H1 (cell line): ENCODE results near the gene TBC1D7. TPM values are rescaled to one million over a fixed set of nuclear protein-coding genes. Genes with fewer than 3 reads are reported as not detected.

Experiments used
- CTCF ChIA-PET: fragments of 300-600 bp; sonication (Branson Sonifier 250); formaldehyde crosslinking; loops from one replicate; lab custom pipeline; 2021; ENCODE audit not compliant: partially characterized antibody; lab: Charles Lee
- POLR2A ChIA-PET: fragments of 300-600 bp; sonication (Branson Sonifier 250); formaldehyde crosslinking; loops from one replicate; lab custom pipeline; 2021; ENCODE audit warnings: inconsistent platforms; ENCODE audit not compliant: partially characterized antibody; lab: Charles Lee
- DNase-seq, 2 experiments: peaks; one replicate each; pipeline versions ENCODE4 v3.0.0 to v3.0.0-alpha.2; 2010 to 2022; ENCODE audit warnings: low spot score in 2 of 2, low read depth in 1 of 2, mixed read lengths in 1 of 2
- FAIRE-seq: peaks from 2 replicates; lab custom pipeline; 2011; peaks lifted over from hg19 to GRCh38; lab: Jason Lieb, UNC
- H2AFZ ChIP-seq: 2 replicates; pipeline ENCODE4 v1.8.1; 2012; ENCODE audit warnings: low read length, inconsistent platforms
- H2AK5ac ChIP-seq: 2 replicates; pipeline ENCODE4 v1.6.1; 2013; ENCODE audit warnings: low read depth, low read length
- H2BK120ac ChIP-seq: replicated peaks from 2 replicates; pipeline ENCODE3; 2013; ENCODE audit warnings: low read depth, low read length, inconsistent platforms
- H2BK12ac ChIP-seq: 2 replicates; pipeline ENCODE4 v1.6.1; 2013; ENCODE audit warnings: low read depth, low read length
- H2BK15ac ChIP-seq: 2 replicates; pipeline ENCODE4 v1.6.1; 2013; ENCODE audit warnings: low read length
- H2BK20ac ChIP-seq: 2 replicates; pipeline ENCODE4 v1.6.1; 2013; ENCODE audit warnings: low read length
- H2BK5ac ChIP-seq: 2 replicates; pipeline ENCODE4 v1.6.1; 2013; ENCODE audit warnings: low read depth, low read length
- H3K14ac ChIP-seq: 2 replicates; pipeline ENCODE4 v1.6.1; 2013; ENCODE audit warnings: inconsistent platforms; ENCODE audit not compliant: insufficient read length
- H3K18ac ChIP-seq: 2 replicates; pipeline ENCODE4 v1.6.1; 2013; ENCODE audit warnings: low read length; ENCODE audit errors: extremely low read depth
- H3K23ac ChIP-seq: 2 replicates; pipeline ENCODE4 v1.6.1; 2013; ENCODE audit warnings: inconsistent platforms; ENCODE audit not compliant: insufficient read length
- H3K23me2 ChIP-seq: 2 replicates; pipeline ENCODE4 v1.6.1; 2013; ENCODE audit warnings: low read depth, low read length
- H3K27ac ChIP-seq: 2 replicates; pipeline ENCODE4 v1.6.1; 2011; ENCODE audit warnings: low read depth, low read length, inconsistent platforms
- H3K27me3 ChIP-seq, 4 experiments: replicated peaks in 1 of 4; 1 replicate in 1 of 4; 2 replicates in 3 of 4; pipeline versions ENCODE4 v1.6.1 to v1.8.1; 2011 to 2013; ENCODE audit warnings: low read length in 3 of 4, mild to moderate bottlenecking in 3 of 4, inconsistent platforms in 2 of 4, mixed read lengths in 2 of 4, moderate library complexity in 1 of 4; ENCODE audit not compliant: control insufficient read depth in 3 of 4, insufficient read depth in 3 of 4; ENCODE audit errors: extremely low read depth in 1 of 4
- H3K36me3 ChIP-seq, 4 experiments: 2 replicates each; pipeline versions ENCODE4 v1.6.1 to v1.8.1; 2011 to 2013; ENCODE audit warnings: mild to moderate bottlenecking in 4 of 4, low read length in 3 of 4, moderate library complexity in 2 of 4, control low read depth in 1 of 4, inconsistent platforms in 1 of 4; ENCODE audit not compliant: insufficient read depth in 4 of 4, control insufficient read depth in 2 of 4
- H3K4ac ChIP-seq: replicated peaks from 2 replicates; pipeline ENCODE3; 2013; ENCODE audit warnings: low read length, low read depth, mixed read lengths, inconsistent platforms; ENCODE audit not compliant: insufficient read length
- H3K4me1 ChIP-seq, 4 experiments: replicated peaks in 1 of 4; 1 replicate in 1 of 4; 2 replicates in 3 of 4; pipeline versions ENCODE4 v1.6.1 to v1.8.1; 2011 to 2013; ENCODE audit warnings: low read length in 3 of 4, inconsistent platforms in 2 of 4, mixed read lengths in 1 of 4; ENCODE audit not compliant: insufficient read depth in 4 of 4, control insufficient read depth in 3 of 4
- H3K4me2 ChIP-seq, 2 experiments: 2 replicates each; pipeline versions ENCODE4 v1.6.1 to v1.8.1; 2011 to 2013; ENCODE audit warnings: low read depth in 2 of 2, low read length in 2 of 2, control low read depth in 1 of 2, inconsistent platforms in 1 of 2, mild to moderate bottlenecking in 1 of 2; ENCODE audit not compliant: insufficient read depth in 1 of 2
- H3K4me3 ChIP-seq, 4 experiments: fragments of 200-600, 300-600 bp in 1 of 4; sonication (generic), shearing (Covaris generic), sonication (Bioruptor Twin) in 1 of 4; 2 replicates each; pipeline versions ENCODE4 v1.5.1 to v1.8.1; 2011 to 2016; ENCODE audit warnings: low read length in 4 of 4, low read depth in 3 of 4, control low read depth in 2 of 4, inconsistent platforms in 2 of 4, mild to moderate bottlenecking in 2 of 4, mixed read lengths in 1 of 4, moderate library complexity in 1 of 4; ENCODE audit not compliant: insufficient read depth in 2 of 4; ENCODE audit errors: extremely low read depth in 1 of 4
- H3K56ac ChIP-seq: replicated peaks from 2 replicates; pipeline ENCODE3; 2013; ENCODE audit warnings: low read depth, mild to moderate bottlenecking, mixed read lengths, low read length, inconsistent platforms; ENCODE audit not compliant: insufficient read length
- H3K79me1 ChIP-seq: 2 replicates; pipeline ENCODE4 v1.6.1; 2013; ENCODE audit warnings: low read depth, low read length, control low read depth
- H3K79me2 ChIP-seq, 2 experiments: 2 replicates each; pipeline versions ENCODE4 v1.6.1 to v1.8.1; 2012 to 2013; ENCODE audit warnings: low read length in 2 of 2, mild to moderate bottlenecking in 2 of 2, inconsistent platforms in 1 of 2; ENCODE audit not compliant: insufficient read depth in 2 of 2, control insufficient read depth in 1 of 2
- H3K9ac ChIP-seq, 4 experiments: replicated peaks in 1 of 4; 1 replicate in 1 of 4; 2 replicates in 3 of 4; pipeline versions ENCODE4 v1.6.1 to v1.8.1; 2011 to 2013; ENCODE audit warnings: low read depth in 3 of 4, low read length in 3 of 4, control low read depth in 2 of 4, mild to moderate bottlenecking in 2 of 4, moderate library complexity in 2 of 4, inconsistent platforms in 1 of 4; ENCODE audit errors: extremely low read depth in 1 of 4
- H3K9me3 ChIP-seq, 2 experiments: 2 replicates each; pipeline versions ENCODE4 v1.6.1 to v1.8.1; 2012 to 2013; ENCODE audit warnings: mild to moderate bottlenecking in 2 of 2, moderate library complexity in 2 of 2, control low read depth in 1 of 2, inconsistent platforms in 1 of 2, low read depth in 1 of 2, low read length in 1 of 2, mixed read lengths in 1 of 2; ENCODE audit not compliant: insufficient read depth in 2 of 2
- H4K20me1 ChIP-seq, 2 experiments: replicated peaks in 1 of 2; 2 replicates each; pipeline versions ENCODE3 to v1.8.1; 2011 to 2013; ENCODE audit warnings: inconsistent platforms in 2 of 2, low read length in 2 of 2, mild to moderate bottlenecking in 1 of 2; ENCODE audit not compliant: insufficient read depth in 2 of 2, control insufficient read depth in 1 of 2
- H4K5ac ChIP-seq: 2 replicates; pipeline ENCODE4 v1.6.1; 2013; ENCODE audit warnings: low read length, low read depth, mixed read lengths, inconsistent platforms; ENCODE audit not compliant: insufficient read length
- H4K8ac ChIP-seq: 2 replicates; pipeline ENCODE4 v1.8.0; 2013; ENCODE audit warnings: mild to moderate bottlenecking, moderate library complexity, low read length, inconsistent platforms; ENCODE audit not compliant: insufficient read depth; ENCODE audit errors: extremely low read depth
- H4K91ac ChIP-seq: replicated peaks from 2 replicates; pipeline ENCODE3; 2013; ENCODE audit warnings: low read length, mixed read lengths, inconsistent platforms; ENCODE audit not compliant: insufficient read length
- CBX8 ChIP-seq: fragments of 300-800, 300-1000 bp; sonication (generic); IDR thresholded peaks from 2 replicates; pipeline ENCODE4 v1.7.1; 2016; ENCODE audit warnings: low read depth, low read length, borderline replicate concordance
- GABPA ChIP-seq: IDR thresholded peaks from 2 replicates; pipeline ENCODE4 v1.6.1; 2011; ENCODE audit warnings: mild to moderate bottlenecking, low read length, moderate library complexity, borderline replicate concordance; ENCODE audit not compliant: insufficient read depth
- RNF2 ChIP-seq: fragments of 200-900, 300-1000 bp; sonication (generic); IDR thresholded peaks from 2 replicates; pipeline ENCODE4 v1.7.1; 2016; ENCODE audit warnings: borderline replicate concordance, low read depth, mild to moderate bottlenecking, antibody characterized with exemption, low read length; ENCODE audit not compliant: poor library complexity, severe bottlenecking; ENCODE audit errors: missing control alignments
- SP1 ChIP-seq: IDR thresholded peaks from 2 replicates; pipeline ENCODE4 v1.6.1; 2011; ENCODE audit warnings: low read depth, low read length
- USF2 ChIP-seq: IDR thresholded peaks from 2 replicates; pipeline ENCODE4 v1.6.1; 2011; ENCODE audit warnings: low read length, improper control_type of control experiment
- WGBS, 2 experiments: shearing (Covaris generic) in 1 of 2; methylation state at CpG; one replicate each; pipeline versions ENCODE4 v1.1.6 to v1.1.7; 2013 to 2015; ENCODE audit warnings: low lambda C conversion rate in 2 of 2, mixed read lengths in 2 of 2, inconsistent platforms in 1 of 2, low coverage in 1 of 2, missing lambda C conversion rate in 1 of 2; ENCODE audit not compliant: insufficient replicate concordance in 2 of 2, insufficient coverage in 1 of 2, insufficient read length in 1 of 2; ENCODE audit errors: extremely low coverage in 1 of 2, missing lambda C conversion rate in 1 of 2; 5-methylcytosine and 5-hydroxymethylcytosine counted together
- polyA plus RNA-seq, 7 experiments: library from polyadenylated mRNA; depleted of rRNA in 3 of 7; stranded (reverse) in 5 of 7; unstranded in 2 of 7; fragments of >200 nt in 5 of 7; fragments of 200-250 nt in 2 of 7; gene quantifications; 1 replicate in 5 of 7; 2 replicates in 1 of 7; 4 replicates in 1 of 7; pipeline versions ENCODE4 v1.2.1 to v1.2.3, GENCODE V29; 2011 to 2013; ENCODE audit warnings: missing spikeins in 2 of 7, mixed read lengths in 2 of 7
- total RNA-seq: library from RNA; stranded (reverse); fragmentation: NEBNext Ultra II Directional; extraction: Animal tissue kit (Norgen Biotek cat#: 25700); gene quantifications from 2 replicates; pipeline ENCODE4 v1.2.1, GENCODE V29; 2021

The TBC1D7 gene
- total and polyA plus RNA-seq, 2 of the 8 experiments (the other 6 are each of a cell fraction or from before 2014, with no cell fraction given): 46.1 to 55.2 TPM

DNA sequence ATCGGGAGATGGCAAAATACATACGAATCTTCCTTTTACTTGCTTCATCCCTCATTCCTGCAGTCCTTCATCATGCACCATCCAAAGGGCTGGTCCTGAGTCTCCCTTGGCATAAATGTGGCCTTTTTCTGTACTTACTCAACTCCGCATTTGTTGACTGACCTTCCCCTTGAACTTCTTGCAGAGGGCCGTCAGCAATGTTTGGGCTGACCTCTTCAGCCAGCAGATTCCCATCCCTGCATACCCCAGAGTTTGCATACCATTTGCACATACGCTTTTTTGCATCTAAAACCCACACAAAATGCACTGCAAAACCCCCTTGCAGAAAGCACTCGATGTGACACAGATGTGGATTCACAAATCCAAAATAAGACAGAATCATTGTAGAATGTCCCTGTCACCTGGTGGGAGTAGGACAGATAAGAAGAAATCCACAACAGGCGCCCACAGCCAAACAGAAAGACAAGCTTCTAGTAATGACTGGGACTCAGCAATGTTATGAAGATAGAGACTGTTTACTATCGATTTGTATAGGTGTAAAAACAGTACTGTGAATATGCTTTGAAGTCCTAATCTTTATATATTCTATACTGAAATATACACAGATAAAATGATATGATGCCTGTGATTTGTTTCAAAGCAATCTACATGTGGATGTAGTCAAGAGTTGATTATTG lies 45.8 kb downstream of the TBC1D7 start:
- no peak overlapping the region for H3K27ac ChIP-seq

More for the DNA sequence above, 45.8 kb downstream of the TBC1D7 start:
- H2BK120ac ChIP-seq: no peak overlapping the region
- H3K14ac ChIP-seq: no peak overlapping the region
- peaks cover 0 to 5% (median 4%) of the 10 kb centered on the region in 4 experiments; a peak in 2 of 7 replicates for H3K4me1 ChIP-seq
- WGBS, 2 experiments: 84% methylated on average over 8 of the region's 8 CpGs; no CpG with 5 or more reads in 1 of the 2 experiments
- DNase-seq: no peak
- no peak for FAIRE-seq
- no peak overlapping the region for H3K9ac ChIP-seq
- ChIA-PET POLR2A (no interaction called here), CTCF (interaction anchor here (0.9 to 1.3 kb wide), 3 partner anchors 13 to 161 kb away, joined by 3 to 7 read pairs (median 3); no protein-coding TSS in a partner anchor)
- no peaks in the 10 kb centered on the region for H3K79me2 ChIP-seq
- H3K4me3 ChIP-seq: no peak overlapping the region
- H2BK15ac ChIP-seq: no peak overlapping the region
- H4K91ac ChIP-seq: no peak overlapping the region
- H3K79me1 ChIP-seq: no peaks in the 10 kb centered on the region
- peaks cover 1 to 2% of the 10 kb centered on the region in 2 experiments for H4K20me1 ChIP-seq
- H2BK5ac ChIP-seq: no peak overlapping the region
- no peak overlapping the region for H3K23ac ChIP-seq
- no peak overlapping the region for H3K18ac ChIP-seq
- H3K23me2 ChIP-seq: no peaks in the 10 kb centered on the region
- no peak overlapping the region for H2AFZ ChIP-seq
- H2BK12ac ChIP-seq: no peak overlapping the region
- no peaks in the 10 kb centered on the region for H3K27me3 ChIP-seq
- H3K9me3 ChIP-seq: peaks cover 10 to 12% of the 10 kb centered on the region in 2 experiments; a peak in 3 of 4 replicates
- H2AK5ac ChIP-seq: no peak overlapping the region
- no peak for TF ChIP-seq GABPA
- no peak for TF ChIP-seq CBX8
- TF ChIP-seq RNF2: no peak
- TF ChIP-seq SP1: no peak
- TF ChIP-seq USF2: no peak
- H4K5ac ChIP-seq: no peak overlapping the region
- H4K8ac ChIP-seq: no peak overlapping the region
- no peak overlapping the region for H3K4ac ChIP-seq
- no peak overlapping the region for H3K4me2 ChIP-seq
- no peak overlapping the region for H3K56ac ChIP-seq
- H3K36me3 ChIP-seq: peaks cover 0 to 20% (median 9%) of the 10 kb centered on the region in 4 experiments; a peak in 3 of 8 replicates
- H2BK20ac ChIP-seq: no peak overlapping the region
